Cardiac septum (tissue), 1 donor: ENCODE measurements around the gene CYP11A1. TPM values are rescaled to one million over a fixed set of nuclear protein-coding genes. Genes with fewer than 3 reads are reported as not detected.
A peak's percentile ranks its signal among the peaks of the same experiment; 100 is the strongest.
"Not testable (repeated sequence)": the region's sequence is repeated elsewhere in the genome, so short reads cannot be mapped to it uniquely, and the experiment has no call there.

Source experiments
- DNase-seq: peaks from one replicate; pipeline ENCODE4 v3.0.0-alpha.2; 2020; ENCODE audit warnings: low spot score
- intact Hi-C: fragments of 100-400 bp; cut with DNase I; formaldehyde crosslinking; loops from one replicate; pipeline ENCODE4 v1.14.0; 2022
- total RNA-seq: library from RNA; stranded (reverse); fragmentation: NEBNext Ultra II Directional; extraction: Animal tissue kit (Norgen Biotek cat#: 25700); gene quantifications from one replicate; pipeline ENCODE4 v1.2.1, GENCODE V29; 2021
- donor health status: DM: no; HTN: no; CAD: no.

CYP11A1 gene
- total RNA-seq, 1 donor from 2014 or later = 2.5 TPM

GRCh38 chr15:74357514-74357913 is 9.9 kb downstream of the CYP11A1 start:
- DNase-seq = peak; percentile 10
- intact Hi-C loops = not testable (repeated sequence)

- intact Hi-C loops = not testable (repeated sequence)
Observed at GRCh38 chr15:74356050-74356449, 11.4 kb downstream of the CYP11A1 start.

GRCh38 chr15:74353992-74354391 is 13.5 kb downstream of the CYP11A1 start:
- intact Hi-C loops = not testable (repeated sequence)
- DNase-seq = peak; percentile 7

More at GRCh38 chr15:74356050-74356449, 11.4 kb downstream of the CYP11A1 start:
- peak; percentile 24 for DNase-seq

- intact Hi-C loops = no loop called here
- DNase-seq = no peak
Observed at GRCh38 chr15:74352393-74352910, 15.0 kb downstream of the CYP11A1 start.

GRCh38 chr15:74351670-74352069 is 15.8 kb downstream of the CYP11A1 start:
- intact Hi-C loops = no loop called here
- DNase-seq = no peak

- intact Hi-C loops = no loop called here
- DNase-seq = no peak
Observed at GRCh38 chr15:74350295-74351275, 16.9 kb downstream of the CYP11A1 start.

- intact Hi-C loops = no loop called here
- no peak for DNase-seq
Observed at GRCh38 chr15:74349241-74349778, 18.1 kb downstream of the CYP11A1 start.

GRCh38 chr15:74347757-74348250 is 19.6 kb downstream of the CYP11A1 start:
- intact Hi-C loops = no loop called here

GRCh38 chr15:74345051-74345450 is 22.4 kb downstream of the CYP11A1 start:
- DNase-seq = no peak
- intact Hi-C loops = no loop called here

More at GRCh38 chr15:74347757-74348250, 19.6 kb downstream of the CYP11A1 start:
- no peak for DNase-seq

GRCh38 chr15:74343797-74344127 is 23.7 kb downstream of the CYP11A1 start:
- intact Hi-C loops = no loop called here
- DNase-seq = no peak

GRCh38 chr15:74343127-74343796 is 24.2 kb downstream of the CYP11A1 start:
- intact Hi-C loops = no loop called here
- DNase-seq = no peak

GRCh38 chr15:74340150-74340549 is 27.3 kb downstream of the CYP11A1 start:
- no peak for DNase-seq
- intact Hi-C loops = no loop called here

GRCh38 chr15:74339371-74339770 is 28.1 kb downstream of the CYP11A1 start:
- intact Hi-C loops = no loop called here
- DNase-seq = no peak

GRCh38 chr15:74338676-74339075 is 28.8 kb downstream of the CYP11A1 start:
- intact Hi-C loops = no loop called here
- DNase-seq = no peak

- DNase-seq = no peak
- intact Hi-C loops = no loop called here
Observed at GRCh38 chr15:74337607-74338211, 29.7 kb downstream of the CYP11A1 start.

- DNase-seq = no peak
- intact Hi-C loops = no loop called here
Observed at GRCh38 chr15:74337146-74337545, 30.3 kb downstream of the CYP11A1 start.

GRCh38 chr15:74336061-74337005 is 31.1 kb downstream of the CYP11A1 start:
- intact Hi-C loops = no loop called here
- DNase-seq = no peak

GRCh38 chr15:74335396-74335795 is 32.0 kb downstream of the CYP11A1 start:
- intact Hi-C loops = no loop called here
- DNase-seq = no peak

GRCh38 chr15:74334127-74334526 is 33.3 kb downstream of the CYP11A1 start:
- intact Hi-C loops = no loop called here
- no peak for DNase-seq
